HepG2 (cell line): ENCODE data around the gene CDR2L. TPM values are rescaled to one million over a fixed set of nuclear protein-coding genes. Genes with fewer than 3 reads are reported as not detected.

Experiments used
- ARID4A ChIP-seq: sonication (generic); formaldehyde crosslinking; IDR thresholded peaks from 2 replicates; pipeline ENCODE4 v1.5.0; 2020; ENCODE audit warnings: mild to moderate bottlenecking, missing genetic modification reagents, borderline replicate concordance
- CEBPB ChIP-seq: IDR thresholded peaks from 2 replicates; pipeline ENCODE4 v1.6.1; 2011; ENCODE audit warnings: low read depth, low read length, improper control_type of control experiment, borderline replicate concordance
- ETV5 ChIP-seq: IDR thresholded peaks from 2 replicates; pipeline ENCODE4 v1.6.1; 2018; ENCODE audit warnings: missing biosample characterization, missing genetic modification reagents, inconsistent platforms, borderline replicate concordance
- GPBP1L1 ChIP-seq: sonication (generic); formaldehyde crosslinking; IDR thresholded peaks from 2 replicates; pipeline ENCODE4 v1.5.0; 2020; ENCODE audit warnings: mild to moderate bottlenecking, missing genetic modification reagents
- IRX3 ChIP-seq: sonication (generic); formaldehyde crosslinking; IDR thresholded peaks from 2 replicates; pipeline ENCODE4 v1.8.1; 2023; ENCODE audit warnings: mild to moderate bottlenecking, low read depth, missing genetic modification reagents, borderline replicate concordance
- RCOR2 ChIP-seq: IDR thresholded peaks from 2 replicates; pipeline ENCODE4 v1.6.1; 2016; ENCODE audit warnings: missing biosample characterization, missing genetic modification reagents
- RFXAP ChIP-seq: sonication (generic); formaldehyde crosslinking; IDR thresholded peaks from 2 replicates; pipeline ENCODE4 v1.4.0; 2020; ENCODE audit warnings: missing genetic modification reagents, borderline replicate concordance
- SMAD3 ChIP-seq: sonication (generic); formaldehyde crosslinking; IDR thresholded peaks from 2 replicates; pipeline ENCODE4 v1.4.0; 2020; ENCODE audit warnings: missing genetic modification reagents
- TEAD3 ChIP-seq: optimal IDR thresholded peaks from 2 replicates; pipeline ENCODE3; 2016; ENCODE audit warnings: borderline replicate concordance
- ZBED4 ChIP-seq: sonication (generic); formaldehyde crosslinking; IDR thresholded peaks from 2 replicates; pipeline ENCODE4 v1.4.0; 2020; ENCODE audit warnings: missing genetic modification reagents, borderline replicate concordance
- ZNF136 ChIP-seq: sonication (generic); formaldehyde crosslinking; IDR thresholded peaks from 2 replicates; pipeline ENCODE4 v1.8.1; 2022; ENCODE audit warnings: low read depth, mild to moderate bottlenecking, moderate library complexity, missing genetic modification reagents
- ZNF317 ChIP-seq: sonication (generic); formaldehyde crosslinking; IDR thresholded peaks from 2 replicates; pipeline ENCODE4 v1.5.0; 2020; ENCODE audit warnings: mild to moderate bottlenecking, missing genetic modification reagents
- ZNF703 ChIP-seq: sonication (generic); formaldehyde crosslinking; IDR thresholded peaks from 2 replicates; pipeline ENCODE4 v1.5.1; 2020; ENCODE audit warnings: missing genetic modification reagents, mild to moderate bottlenecking, moderate library complexity, borderline replicate concordance
- ZNF784 ChIP-seq: sonication (generic); formaldehyde crosslinking; IDR thresholded peaks from 2 replicates; pipeline ENCODE4 v1.5.1; 2020; ENCODE audit warnings: missing genetic modification reagents, mild to moderate bottlenecking, borderline replicate concordance
- polyA plus RNA-seq, 8 experiments: library from polyadenylated mRNA; depleted of rRNA in 3 of 8; stranded (reverse) in 7 of 8; unstranded in 1 of 8; fragments of >200 nt; fragmentation: Illumina TruSeq in 4 of 8; extraction: Trizol in 4 of 8; gene quantifications; 2 replicates each; pipeline versions ENCODE4 v1.2.1 to v1.2.3, GENCODE V29; 2011 to 2016; ENCODE audit warnings: low read depth in 4 of 8, missing spikeins in 1 of 8, mixed read lengths in 1 of 8; ENCODE audit not compliant: insufficient read depth in 1 of 8
- total RNA-seq, 5 experiments: library from RNA; depleted of rRNA; stranded (reverse); fragments of >200 nt; fragmentation: Illumina TruSeq; extraction: Trizol; gene quantifications; 2 replicates each; pipeline ENCODE4 v1.2.3, GENCODE V29; 2016; ENCODE audit warnings: low read depth in 1 of 5

Gene CDR2L
- total and polyA plus RNA-seq, 2 of the 13 experiments (the other 11 are each of a cell fraction or from before 2014, with no cell fraction given): 1.9 to 2.1 TPM

DNA sequence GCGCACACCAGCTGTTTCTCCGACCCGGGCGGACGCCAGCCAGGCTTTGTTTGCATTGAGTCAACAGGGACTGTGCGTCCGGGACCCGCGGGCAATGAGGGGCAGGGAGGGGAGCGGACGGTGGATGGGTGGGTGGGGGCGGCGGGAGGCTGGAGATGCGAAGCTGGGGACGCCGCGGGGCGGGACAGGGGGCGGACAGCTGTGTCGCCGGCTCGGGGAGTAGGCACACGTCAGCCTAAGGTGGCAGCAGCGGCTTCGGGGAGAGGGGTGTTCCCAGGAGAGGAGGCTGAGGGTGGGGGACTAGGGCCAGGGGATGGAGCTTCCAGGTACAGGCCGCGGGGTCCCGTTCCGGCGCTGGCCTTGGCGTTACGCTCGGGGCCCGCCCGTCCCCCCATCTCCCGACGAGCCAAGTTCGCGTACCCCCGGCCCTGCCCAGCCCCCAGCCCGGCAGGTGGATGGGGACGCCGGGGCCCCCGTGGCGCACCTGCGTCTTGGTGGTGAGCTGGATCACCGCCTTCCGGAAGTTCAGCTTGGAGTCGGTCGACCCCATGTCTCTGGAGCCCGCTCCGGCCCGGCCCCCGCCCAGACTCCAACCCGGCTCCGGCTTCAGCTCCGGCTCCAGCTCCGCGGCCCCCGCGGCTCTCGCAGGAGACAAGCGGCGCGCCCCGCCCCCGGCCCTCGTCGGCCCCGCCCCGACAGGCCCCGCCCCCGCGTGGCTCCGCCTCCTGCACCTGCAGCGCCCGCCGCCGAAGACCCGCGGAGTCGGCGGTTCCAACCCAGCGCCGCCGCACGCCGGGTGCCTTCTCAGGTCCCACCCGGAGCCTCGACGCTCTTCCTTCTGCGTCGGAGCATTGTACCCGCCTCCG lies 15.1 kb upstream of the CDR2L start, which contains the start of gene HID1 (continued):
- TF ChIP-seq ARID4A (CRISPR knock-in tag): peak; percentile 79
- no peak for TF ChIP-seq ZNF317 (CRISPR knock-in tag)
- TF ChIP-seq TEAD3: peak; percentile 35
- TF ChIP-seq RFXAP (CRISPR knock-in tag): 0 out of 2 replicates have a peak, but pooled peaks have one; percentile 32
- peak; percentile 77 for TF ChIP-seq ETV5
- TF ChIP-seq ZNF784: no peak
- no peak for TF ChIP-seq GPBP1L1 (CRISPR knock-in tag)
- TF ChIP-seq ZNF703: no peak
- TF ChIP-seq RCOR2 (CRISPR knock-in tag): no peak
- no peak for TF ChIP-seq CEBPB
- peak; percentile 69; the same call in 1 of the 2 replicates for TF ChIP-seq ZBED4 (CRISPR knock-in tag)
- TF ChIP-seq SMAD3 (CRISPR knock-in tag): 0 out of 2 replicates have a peak, but pooled peaks have one; percentile 8
- TF ChIP-seq IRX3 (CRISPR knock-in tag): peak; percentile 29; the same call in 1 of the 2 replicates
- TF ChIP-seq ZNF136 (CRISPR knock-in tag): no peak
